Renal pelvis (tissue), 4 donors: ENCODE data around the gene TDRD5. TPM values are rescaled to one million over a fixed set of nuclear protein-coding genes. Genes with fewer than 3 reads are reported as not detected.
"Not testable (repeated sequence)": the region's sequence is repeated elsewhere in the genome, so short reads cannot be mapped to it uniquely, and the experiment has no call there.

Experiments used
- DNase-seq: peaks from one replicate; pipeline ENCODE4 v3.0.0-alpha.2; 2013
- polyA plus RNA-seq, 3 donors: library from polyadenylated mRNA; unstranded; fragments of 120-200 nt; gene quantifications; one replicate each; pipeline ENCODE4 v1.2.1, GENCODE V29; 2013; ENCODE audit not compliant: insufficient read length in 3 of 3

Gene TDRD5
- polyA plus RNA-seq, 3 donors, result 2.8 to 5.7 (median 5.5) TPM

DNA sequence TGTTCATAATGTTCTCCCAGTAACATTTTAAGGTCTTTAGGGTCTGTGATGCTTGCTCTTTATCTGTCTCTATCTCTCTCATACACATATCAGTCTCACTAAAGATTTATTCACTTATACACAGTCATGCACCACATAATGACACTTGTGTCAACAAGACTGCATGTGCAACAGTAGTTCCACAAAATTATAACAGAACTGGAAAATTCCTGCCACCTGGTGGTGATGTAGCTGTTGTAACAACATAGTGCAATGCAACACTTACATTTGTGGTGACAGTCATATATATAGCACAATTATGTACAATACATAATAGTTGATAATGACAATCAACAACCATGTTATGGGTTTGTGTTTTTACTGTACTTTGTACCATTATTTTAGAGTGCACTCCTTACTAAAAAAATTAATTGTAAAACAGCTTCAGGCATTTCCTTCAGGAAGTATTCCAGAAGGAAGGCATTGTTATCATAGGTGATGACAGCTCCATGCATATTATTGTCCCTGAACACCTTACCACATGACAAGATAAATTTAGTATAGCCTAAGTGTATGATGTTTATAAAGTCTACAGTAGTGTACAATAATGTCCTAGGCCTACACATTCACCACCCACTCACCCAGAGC, 8.1 kb downstream of the TDRD5 start:
- DNase-seq, result no peak

DNA sequence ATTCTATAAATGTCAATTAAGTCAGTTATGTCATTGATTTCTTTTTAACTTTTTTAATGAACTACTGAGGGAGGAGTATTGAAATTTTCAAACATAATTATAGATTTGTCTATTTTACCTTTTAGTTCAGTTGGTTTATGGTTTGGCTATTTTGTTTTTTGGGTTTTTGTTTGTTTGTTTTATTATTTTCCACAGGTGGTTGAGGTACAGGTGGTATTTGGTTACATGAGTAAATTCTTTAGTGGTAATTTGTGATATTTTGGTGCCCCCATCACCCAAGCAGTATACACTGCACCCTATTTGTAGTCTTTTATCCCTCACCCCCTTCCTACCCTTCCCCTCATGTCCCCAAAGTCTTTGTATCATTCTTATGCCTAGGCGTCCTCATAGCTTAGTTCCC, 9.5 kb downstream of the TDRD5 start:
- DNase-seq, result no peak

DNA sequence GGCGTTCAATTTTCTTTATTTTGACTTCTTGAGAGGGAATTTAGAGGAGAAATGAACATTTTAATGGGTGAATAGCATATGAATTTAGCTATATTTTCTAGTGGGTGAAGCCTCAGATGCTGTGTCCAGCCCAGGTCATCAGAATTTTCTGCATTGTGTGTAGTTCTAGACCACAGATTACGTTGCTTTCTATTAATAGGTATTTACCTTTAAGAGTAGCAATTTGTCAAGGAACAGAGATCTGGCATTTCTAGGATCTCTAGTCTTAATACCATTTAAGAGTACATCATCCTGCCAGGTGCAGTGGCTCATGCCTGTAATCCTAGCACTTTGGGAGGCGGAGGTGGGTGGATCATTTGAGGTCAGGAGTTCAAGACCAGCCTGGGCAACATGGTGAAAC, 20.7 kb downstream of the TDRD5 start:
- DNase-seq, result no peak

DNA sequence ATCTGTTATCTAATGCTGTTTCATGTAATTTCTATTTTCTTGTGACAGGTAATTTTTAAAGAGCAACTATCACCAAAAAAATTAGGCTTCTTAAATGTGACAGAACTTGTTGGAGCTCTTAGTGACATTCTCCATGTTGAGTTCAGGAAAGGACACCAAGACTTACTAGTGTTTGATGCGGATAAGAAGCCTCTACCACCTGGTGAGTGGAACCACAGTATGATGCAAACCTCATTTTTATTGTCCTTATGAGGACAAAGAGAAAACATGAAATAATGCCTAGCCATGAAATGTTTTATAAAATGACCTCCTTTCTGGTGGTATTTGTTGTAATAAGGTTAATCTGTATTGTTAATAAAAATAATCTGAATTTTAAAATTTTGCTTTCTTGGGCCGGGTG, 39.1 kb downstream of the TDRD5 start:
- DNase-seq, result no peak

DNA sequence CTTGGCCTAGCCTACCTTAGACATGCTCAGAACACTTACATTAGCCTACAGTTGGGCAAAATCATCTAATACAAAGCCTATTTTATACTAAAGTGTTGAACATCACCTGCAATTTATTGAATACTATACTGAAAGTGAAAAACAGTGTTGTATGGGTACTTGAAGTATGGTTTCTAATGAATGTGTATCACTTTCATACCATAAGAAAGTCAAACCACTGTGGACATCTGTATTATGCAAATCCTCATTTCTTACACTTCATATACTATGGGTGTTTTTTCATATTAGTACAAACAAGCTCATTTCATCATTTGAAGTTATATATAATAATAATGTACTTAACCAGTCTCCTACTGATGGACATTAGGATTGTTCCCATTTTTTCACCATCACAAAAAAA, 41.2 kb downstream of the TDRD5 start:
- DNase-seq, result no peak

DNA sequence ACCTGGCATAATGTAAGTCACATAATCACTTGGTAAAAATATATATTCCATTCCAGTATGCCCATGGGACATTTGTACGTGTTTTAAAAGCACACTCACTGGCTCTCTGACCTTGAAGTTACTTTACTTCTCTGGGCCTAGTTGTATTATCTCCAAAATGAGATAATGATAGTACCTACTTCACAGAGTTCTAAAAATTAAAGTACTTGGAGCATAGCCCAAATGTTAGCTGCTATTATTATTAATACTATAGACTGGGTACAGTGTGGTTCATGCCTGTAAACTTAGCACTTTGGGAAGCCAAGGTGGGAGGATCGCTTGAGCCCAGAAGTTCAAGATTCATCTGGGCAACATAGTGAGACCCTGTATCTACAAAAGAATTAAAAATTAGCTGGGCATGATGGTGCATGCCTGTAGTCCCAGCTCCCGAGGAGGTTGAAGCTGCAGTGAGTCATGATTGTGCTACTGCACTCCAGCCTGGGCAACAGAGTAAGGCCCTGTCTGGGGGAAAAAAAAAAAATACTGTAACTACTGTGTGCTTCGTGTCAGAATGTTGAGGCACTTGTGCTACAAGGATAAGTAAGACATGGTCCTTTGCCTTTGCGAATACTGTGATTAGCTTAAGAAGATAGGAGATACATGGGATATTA, 45.7 kb downstream of the TDRD5 start:
- no peak for DNase-seq

DNA sequence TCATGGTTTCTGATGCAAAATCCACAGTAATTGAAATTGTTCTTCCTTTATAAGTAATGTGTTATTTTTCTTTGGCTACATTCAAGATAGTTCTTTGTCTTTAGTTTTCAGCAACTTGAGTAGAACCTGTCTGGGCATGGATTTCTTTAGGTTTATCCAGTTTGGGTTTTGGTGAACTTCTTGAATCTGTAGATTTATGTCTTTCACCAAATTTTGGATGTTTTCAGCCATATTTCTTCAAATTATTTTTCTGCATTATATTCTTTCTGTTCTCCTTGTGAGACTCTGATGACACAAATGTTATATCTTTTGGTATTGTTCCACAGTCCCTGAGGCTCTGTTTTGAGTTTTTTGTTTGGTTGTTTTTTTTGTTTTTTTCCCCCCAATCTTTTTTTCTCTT, 69.4 kb downstream of the TDRD5 start:
- no peak for DNase-seq

DNA sequence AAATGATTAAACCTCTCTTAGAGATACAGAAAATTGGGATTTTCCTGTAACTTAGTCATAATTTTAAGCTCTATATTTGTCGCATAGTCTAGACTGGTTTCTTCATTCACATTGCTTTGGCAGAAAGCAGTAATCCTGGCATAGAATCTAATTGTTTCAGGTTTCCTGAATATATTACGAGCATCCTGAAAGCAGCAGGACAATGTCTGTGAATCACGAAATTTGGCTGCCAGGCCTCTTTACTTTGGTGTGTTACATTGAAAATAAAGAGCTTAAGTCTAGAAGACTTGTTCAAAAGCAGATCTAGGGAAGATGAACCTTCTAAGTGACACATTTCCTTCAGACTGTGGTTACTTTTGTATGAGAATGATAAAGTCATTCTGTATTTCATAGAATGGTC, 72.2 kb downstream of the TDRD5 start:
- DNase-seq, result no peak

DNA sequence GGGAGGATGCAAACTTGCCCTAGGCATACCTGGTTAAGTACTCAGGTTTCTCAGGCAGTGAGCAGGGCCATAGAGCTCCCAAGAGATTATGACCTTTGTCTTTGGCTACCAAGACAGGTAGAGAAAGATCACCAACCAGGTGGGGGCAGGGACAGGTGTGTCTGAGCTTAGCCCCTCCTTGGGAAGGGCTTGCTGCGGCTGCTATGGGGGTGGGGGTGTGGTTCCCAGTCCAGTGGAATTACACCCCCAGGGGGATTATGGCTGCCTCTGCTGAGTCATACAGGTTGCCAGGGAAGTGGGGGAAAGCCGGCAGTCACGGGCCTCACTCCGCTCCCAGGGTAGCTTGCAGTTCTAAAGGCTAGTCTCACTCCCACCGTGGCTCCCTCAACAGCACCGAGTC, 86.2 kb downstream of the TDRD5 start:
- DNase-seq, result no peak

DNA sequence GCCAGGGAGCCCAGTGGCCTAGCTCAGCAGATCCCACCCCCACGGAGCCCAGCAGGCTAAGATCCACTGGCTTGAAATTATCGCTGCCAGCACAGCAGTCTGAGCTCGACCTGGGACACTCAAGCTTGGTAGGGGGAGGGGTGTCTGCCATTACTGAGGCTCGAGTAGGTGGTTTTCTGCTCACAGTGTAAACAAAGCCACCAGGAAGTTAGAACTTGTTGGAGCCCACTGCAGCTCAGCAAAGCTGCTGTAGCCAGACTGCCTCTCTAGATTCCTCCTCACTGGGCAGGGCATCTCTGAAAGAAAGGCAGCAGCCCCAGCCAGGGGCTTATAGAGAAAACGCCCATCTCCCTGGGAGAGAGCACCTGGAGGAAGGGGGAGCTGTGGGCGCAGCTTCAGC, 102.9 kb downstream of the TDRD5 start:
- DNase-seq, result not testable (repeated sequence)

DNA sequence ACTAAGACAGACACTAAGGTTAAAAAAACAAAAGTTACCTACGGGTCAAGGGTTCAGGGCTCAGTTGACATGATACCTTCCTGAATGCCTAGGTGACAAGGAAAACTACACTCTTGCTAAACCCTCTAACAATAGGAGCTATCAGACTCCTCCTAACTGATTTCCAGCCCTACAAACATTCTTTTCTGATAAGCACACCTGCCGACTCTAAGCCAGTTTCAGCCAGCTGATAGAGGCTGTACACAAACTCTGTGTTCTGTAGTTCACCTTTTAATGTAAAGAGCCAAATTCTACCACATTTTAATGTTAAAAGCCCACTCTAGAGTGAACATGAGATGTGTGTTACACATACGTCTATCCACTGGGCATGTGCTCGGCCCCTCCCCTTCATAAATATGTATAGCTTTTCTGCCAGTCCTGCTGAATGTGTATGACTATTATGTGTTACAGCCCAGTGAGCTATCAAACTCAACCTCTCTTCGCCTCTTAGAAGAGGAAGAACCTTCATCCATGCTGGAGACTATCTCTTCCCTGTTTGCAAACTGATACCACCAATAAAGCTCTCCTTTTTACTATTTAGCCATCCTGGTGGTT, 111.4 kb downstream of the TDRD5 start:
- no peak for DNase-seq

DNA sequence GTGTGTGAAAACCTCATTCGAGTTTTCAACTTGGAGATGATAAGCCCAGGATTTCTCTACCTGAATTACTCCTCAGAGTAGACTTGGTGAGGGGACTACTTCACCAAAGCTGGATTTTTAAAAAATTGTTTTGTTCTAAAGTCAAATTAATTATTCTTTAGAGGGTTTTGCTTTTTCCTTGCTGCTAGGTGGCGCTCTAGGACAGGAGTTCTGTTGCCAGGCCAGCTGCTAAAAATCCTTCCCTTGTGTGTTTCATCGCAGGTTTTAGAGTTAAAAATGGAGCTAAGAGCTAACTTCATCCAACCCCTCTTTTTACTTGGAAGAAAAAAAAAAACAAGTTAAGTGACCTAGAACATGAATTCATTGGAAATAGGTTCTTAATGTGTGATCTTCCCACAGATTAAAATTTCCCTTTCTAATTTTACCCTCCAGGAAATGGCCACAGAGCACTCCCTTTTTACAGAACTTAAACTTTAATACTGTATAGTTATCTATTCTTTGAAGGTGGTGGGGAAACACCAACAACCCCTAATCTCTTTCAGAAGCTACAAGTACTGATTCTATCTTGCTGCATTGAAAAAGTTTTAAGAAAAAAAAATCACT, 114.8 kb downstream of the TDRD5 start:
- peak; percentile 79 for DNase-seq

DNA sequence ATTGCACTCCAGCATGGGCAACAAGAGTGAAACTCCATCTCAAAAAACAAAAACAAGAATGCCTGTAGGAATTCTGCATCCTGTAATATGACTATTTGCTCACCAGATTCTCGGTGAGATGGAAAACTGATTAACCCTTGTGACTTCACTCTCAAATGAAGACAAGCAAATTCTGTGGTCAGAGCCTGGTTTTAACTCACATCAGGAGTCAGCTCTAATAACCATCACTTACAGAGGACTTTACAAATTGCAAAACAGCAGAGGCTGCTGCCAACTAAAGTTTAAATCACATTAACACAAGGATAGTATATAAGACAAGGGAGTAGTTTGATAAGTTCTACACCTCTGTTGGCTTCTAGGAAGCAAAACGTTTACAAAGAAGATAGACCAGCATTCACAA, 115.8 kb downstream of the TDRD5 start:
- DNase-seq, result no peak

DNA sequence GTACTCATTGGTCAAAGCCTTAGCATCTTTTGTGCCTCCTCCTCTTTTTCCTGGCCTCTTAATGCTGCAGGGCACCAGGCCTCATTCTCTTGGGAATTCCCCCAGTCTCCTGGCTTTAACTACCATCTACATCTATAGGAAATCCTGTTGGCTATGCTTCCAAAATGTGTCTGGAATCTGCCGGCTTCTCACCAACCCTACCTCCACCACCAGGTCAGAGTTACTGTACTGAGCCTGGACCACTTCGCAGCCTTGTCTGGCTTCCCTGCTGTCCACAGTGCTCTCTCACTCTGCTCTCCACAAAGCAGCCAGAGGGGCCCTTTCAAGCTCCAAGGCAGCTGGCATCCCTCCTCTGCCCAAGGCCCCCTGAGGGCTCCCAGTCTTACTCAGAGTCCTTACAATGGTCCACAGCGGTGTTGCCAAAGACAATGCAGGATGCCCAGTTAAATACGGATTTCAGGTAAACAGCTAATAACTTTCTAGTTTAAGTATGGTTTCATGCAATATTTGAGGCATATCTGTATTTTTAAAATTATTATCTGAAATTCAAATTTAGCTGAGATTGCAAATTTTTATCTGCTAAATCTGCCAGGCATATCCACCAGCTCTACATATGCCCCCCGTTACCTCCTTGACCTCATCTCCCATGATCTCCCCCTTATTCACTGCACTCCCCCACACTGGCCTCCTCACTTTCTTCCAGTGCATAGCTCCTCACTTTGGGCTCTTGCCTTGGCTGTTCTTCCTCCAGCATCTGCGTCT, 117.0 kb downstream of the TDRD5 start:
- no peak for DNase-seq

DNA sequence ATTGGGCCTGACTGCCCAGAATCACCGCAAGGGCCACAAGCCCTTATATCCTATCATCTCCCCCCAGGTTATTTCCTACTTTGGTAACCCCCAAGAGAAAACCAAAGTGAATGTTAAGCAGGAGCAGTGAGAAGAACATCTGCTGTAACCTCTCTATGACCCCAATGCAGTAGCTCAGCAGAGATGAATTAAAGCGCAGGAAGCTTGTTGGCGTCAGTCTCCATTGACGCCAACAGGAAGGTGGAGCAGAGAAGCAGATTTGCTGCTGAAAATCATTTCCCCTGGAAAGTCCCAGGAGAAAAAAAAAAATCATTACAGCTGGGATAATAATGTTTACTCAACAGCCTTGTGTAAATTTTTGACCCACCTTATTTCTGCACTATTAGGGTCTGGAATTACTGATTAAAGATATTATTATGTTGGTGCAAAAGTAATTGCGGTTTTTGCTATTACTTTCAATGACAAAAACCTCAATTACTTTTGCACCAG, 118.3 kb downstream of the TDRD5 start:
- DNase-seq, result peak; percentile 29

DNA sequence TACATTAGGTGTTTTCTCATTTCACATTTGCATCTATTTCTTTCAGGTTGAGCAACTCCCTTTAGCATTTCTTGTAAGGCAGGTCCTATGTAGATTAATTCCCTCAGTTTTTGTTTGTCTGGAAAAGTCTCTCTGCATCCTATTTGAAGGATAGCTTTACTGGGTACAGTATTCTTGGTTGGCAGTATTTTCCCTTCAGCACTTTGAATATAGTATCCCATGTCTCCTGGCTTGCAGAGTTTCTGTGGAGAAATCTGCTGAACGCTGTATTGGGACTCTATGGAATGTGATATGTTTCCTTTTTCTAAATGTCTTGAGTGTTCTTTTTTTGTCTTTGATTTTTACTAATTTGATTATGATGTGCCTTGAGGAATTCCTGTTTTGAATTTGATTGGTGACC, 122.5 kb downstream of the TDRD5 start:
- DNase-seq, result no peak

DNA sequence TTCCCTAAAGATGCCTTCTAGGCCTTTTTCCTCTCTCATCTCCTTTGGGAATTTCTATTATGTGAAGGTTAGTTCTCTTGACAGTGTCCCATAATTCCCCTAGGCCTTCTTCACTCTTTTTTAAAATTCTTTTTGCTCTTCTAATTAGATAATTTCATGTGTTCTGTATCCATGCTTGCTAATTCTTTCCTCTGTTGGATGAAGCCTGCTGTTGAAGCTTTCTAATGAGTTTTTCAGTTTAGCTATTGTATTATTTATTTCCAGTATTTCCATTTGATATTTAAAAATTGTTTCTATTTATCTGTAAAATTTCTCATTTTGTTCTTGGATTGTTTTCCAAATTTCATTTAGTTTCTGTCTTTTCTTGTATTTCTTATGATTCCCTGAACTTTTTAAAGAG, 123.0 kb downstream of the TDRD5 start:
- no peak for DNase-seq

DNA sequence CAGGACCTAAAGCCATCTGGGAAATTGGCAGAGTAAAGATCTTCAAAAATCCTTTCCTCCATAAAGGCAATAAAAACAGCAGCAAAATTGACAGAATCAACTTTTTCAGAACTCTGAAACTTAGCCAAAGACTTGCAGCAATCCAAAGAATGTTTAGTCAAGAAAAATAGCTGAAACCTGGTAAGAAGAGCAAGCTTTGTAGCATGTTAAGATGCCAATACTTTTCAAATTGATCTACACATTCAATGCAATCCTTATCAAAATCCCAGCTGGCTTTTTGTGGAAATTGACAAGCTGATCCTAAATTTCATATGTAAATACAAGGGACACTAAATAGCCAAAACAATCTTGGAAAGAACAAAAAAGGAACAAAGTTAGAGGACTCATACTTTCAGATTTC, 127.6 kb downstream of the TDRD5 start:
- no peak for DNase-seq

DNA sequence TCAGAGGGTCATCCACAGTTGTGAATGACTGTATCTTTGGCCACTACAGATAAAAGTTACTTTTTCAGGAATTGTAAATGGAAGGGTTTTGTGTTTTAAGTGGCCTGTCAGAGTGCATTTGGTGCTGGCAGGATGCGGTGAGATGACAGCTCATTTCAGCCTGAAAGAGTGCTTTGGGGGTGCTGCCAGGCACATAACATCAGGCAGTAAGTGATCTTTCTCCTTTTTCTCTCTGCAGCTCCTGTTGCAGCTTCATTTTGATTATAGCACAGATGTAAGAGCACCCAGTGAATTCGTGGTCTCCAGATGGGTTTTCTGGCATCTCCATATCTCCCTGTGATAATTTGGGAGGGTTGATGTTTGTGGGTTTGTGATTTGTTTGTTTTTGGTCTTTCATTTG, 136.6 kb downstream of the TDRD5 start:
- no peak for DNase-seq

DNA sequence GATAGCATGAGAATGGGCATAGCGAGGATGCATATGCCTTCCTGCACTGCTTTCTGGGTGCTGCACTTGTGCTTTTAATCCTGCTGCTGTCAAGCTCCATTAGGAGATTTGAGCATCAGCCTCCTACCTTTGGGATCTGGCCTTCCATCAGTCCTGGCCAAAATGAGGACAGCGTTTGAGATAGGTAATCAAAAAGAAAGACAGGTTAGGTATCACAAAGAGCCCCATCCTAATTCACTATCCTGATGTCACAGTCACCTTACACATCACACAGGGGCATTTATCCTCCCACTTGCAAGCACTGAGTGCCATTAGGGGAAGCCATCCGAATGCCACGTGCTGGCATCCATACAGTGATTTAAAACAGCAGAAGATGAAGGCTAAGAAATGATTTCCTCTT, 138.2 kb downstream of the TDRD5 start:
- no peak for DNase-seq

DNA sequence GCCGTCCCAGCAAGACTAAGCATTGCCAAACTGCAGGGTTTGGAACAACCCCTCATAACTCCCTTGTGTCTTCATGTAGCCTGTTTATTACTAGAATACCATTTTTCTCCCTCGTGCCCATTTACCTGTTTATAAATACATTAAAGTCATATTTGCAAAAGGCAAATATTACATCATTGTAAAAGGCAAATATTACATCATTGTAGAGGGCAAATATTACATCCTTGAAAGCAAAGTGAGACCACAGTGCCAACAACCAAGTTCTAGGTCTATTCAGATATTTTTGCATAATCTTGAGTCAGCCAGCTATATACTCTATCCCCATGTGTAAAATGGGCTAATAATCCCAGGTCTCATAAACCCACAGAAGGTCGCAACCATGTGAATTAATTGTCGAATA, 140.0 kb downstream of the TDRD5 start:
- DNase-seq, result no peak
